GM12891 (cell line): ENCODE results near the gene AFAP1L2.

Experiments
- PAX5 ChIP-seq: IDR thresholded peaks from 2 replicates; pipeline ENCODE4 v1.6.1; 2011; ENCODE audit warnings: low read length, moderate library complexity, mild to moderate bottlenecking; ENCODE audit not compliant: insufficient read depth, severe bottlenecking
- POLR2A ChIP-seq: IDR thresholded peaks from 2 replicates; pipeline ENCODE4 v1.6.1; 2011; ENCODE audit warnings: low read depth, low read length, control low read depth
- POLR2AphosphoS5 ChIP-seq: IDR thresholded peaks from 2 replicates; pipeline ENCODE4 v1.6.1; 2011; ENCODE audit warnings: low read depth, low read length, control low read depth
- POU2F2 ChIP-seq: IDR thresholded peaks from 2 replicates; pipeline ENCODE4 v1.6.1; 2011; ENCODE audit warnings: low read depth, mild to moderate bottlenecking, control low read depth, low read length, moderate library complexity
- SPI1 ChIP-seq: IDR thresholded peaks from 2 replicates; pipeline ENCODE4 v1.6.1; 2011; ENCODE audit warnings: low read depth, low read length, control low read depth
- TAF1 ChIP-seq: IDR thresholded peaks from 2 replicates; pipeline ENCODE4 v1.6.1; 2011; ENCODE audit warnings: low read depth, low read length, control low read depth

- no peak for TF ChIP-seq POLR2A
- no peak for TF ChIP-seq POLR2AphosphoS5
- TF ChIP-seq SPI1: no peak
- TF ChIP-seq TAF1: no peak
- TF ChIP-seq PAX5: no peak
- TF ChIP-seq POU2F2: no peak
Measured at GRCh38 chr10:114245121-114245791, 159.0 kb downstream of the AFAP1L2 start.
